GM18526 (cell line): ENCODE results near the gene STXBP2.

Experiments
- POLR2A ChIP-seq: IDR thresholded peaks from 3 replicates; pipeline ENCODE4 v1.6.1; 2011; ENCODE audit not compliant: insufficient read length; ENCODE audit errors: extremely low read depth

Gene STXBP2

GRCh38 chr19:7637374-7638256 is 705 bp downstream of the STXBP2 start:
- TF ChIP-seq POLR2A = no peak

GRCh38 chr19:7638802-7639465 is 2.0 kb downstream of the STXBP2 start:
- TF ChIP-seq POLR2A = no peak

- no peak for TF ChIP-seq POLR2A
Observed at GRCh38 chr19:7639863-7640348, 3.0 kb downstream of the STXBP2 start.

GRCh38 chr19:7640803-7641202 is 3.9 kb downstream of the STXBP2 start:
- no peak for TF ChIP-seq POLR2A

- no peak for TF ChIP-seq POLR2A
Observed at GRCh38 chr19:7641290-7642276, 4.7 kb downstream of the STXBP2 start.

- no peak for TF ChIP-seq POLR2A
Observed at GRCh38 chr19:7642295-7643030, 5.6 kb downstream of the STXBP2 start.

GRCh38 chr19:7643031-7643415 is 6.1 kb downstream of the STXBP2 start:
- TF ChIP-seq POLR2A = no peak

- no peak for TF ChIP-seq POLR2A
Observed at GRCh38 chr19:7644550-7644877, 7.6 kb downstream of the STXBP2 start.

- no peak for TF ChIP-seq POLR2A
Observed at GRCh38 chr19:7645163-7645562, 8.3 kb downstream of the STXBP2 start.

- TF ChIP-seq POLR2A = no peak
Observed at GRCh38 chr19:7645656-7646425, 8.9 kb downstream of the STXBP2 start.

GRCh38 chr19:7646426-7646700 is 9.5 kb downstream of the STXBP2 start:
- no peak for TF ChIP-seq POLR2A

GRCh38 chr19:7647156-7647555 is 10.2 kb downstream of the STXBP2 start:
- TF ChIP-seq POLR2A = no peak

- TF ChIP-seq POLR2A = no peak
Observed at GRCh38 chr19:7648265-7649014, 11.5 kb downstream of the STXBP2 start.

GRCh38 chr19:7650148-7650547 is 13.2 kb downstream of the STXBP2 start:
- TF ChIP-seq POLR2A = no peak
